ENCODE results near the gene LYRM4. TPM values are rescaled to one million over a fixed set of nuclear protein-coding genes. Genes with fewer than 3 reads are reported as not detected.
"Not testable (repeated sequence)": the region's sequence is repeated elsewhere in the genome, so short reads cannot be mapped to it uniquely, and the experiment has no call there.

The LYRM4 gene
- polyA plus RNA-seq, 4 donors = 36.1 to 43.7 (median 42.7) TPM

DNA sequence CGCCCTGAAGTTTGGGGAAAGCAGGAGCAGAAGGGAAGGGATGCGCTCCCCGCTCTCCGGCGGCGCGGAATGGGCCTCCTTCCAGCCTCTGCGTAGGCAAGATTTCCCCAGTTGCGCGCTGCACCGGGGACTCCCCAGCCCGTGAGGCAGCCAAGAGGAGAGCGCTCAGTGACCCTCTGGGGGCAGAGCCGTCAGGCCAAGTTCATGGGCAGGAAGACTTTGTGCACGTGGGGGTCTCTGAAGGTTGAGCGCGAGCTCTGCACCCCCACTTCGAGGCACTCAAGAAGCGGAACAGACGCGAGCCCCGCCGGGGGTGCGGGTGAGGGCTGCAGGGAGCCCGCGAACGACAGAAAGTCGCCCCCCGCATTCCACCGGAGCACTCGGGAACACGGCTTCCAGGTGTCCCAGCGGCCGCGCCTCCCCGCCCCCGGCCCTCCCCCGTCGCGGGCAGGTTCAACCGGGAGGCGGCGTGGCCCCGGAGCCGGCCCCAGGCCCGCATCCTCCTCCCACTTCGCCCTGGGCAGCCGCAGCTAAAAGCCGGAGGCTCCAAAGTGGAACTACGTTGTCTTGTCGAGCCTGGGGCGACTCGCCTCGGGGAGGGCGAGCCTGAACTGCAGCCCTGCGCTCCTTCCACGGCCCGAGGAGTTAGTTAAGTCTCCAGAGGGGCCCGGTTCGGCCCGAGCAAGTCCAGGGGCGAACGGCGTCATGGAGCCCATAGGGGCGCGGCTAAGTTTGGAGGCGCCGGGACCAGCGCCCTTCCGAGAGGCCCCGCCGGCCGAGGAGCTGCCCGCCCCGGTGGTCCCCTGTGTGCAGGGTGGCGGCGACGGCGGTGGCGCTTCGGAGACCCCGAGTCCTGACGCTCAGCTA lies 175.7 kb downstream of the LYRM4 start, which contains the start of gene PPP1R3G:
PPP1R3G (plus strand) TSS at position 561 of the 867 bp plus-strand sequence; CDS start at position 706, 145 bp downstream.
- DNase-seq (ENCODE audit: low read depth in 4 of 4, low spot score in 2 of 4) = peak in 2 of 4 donors; percentile 48 to 52

DNA sequence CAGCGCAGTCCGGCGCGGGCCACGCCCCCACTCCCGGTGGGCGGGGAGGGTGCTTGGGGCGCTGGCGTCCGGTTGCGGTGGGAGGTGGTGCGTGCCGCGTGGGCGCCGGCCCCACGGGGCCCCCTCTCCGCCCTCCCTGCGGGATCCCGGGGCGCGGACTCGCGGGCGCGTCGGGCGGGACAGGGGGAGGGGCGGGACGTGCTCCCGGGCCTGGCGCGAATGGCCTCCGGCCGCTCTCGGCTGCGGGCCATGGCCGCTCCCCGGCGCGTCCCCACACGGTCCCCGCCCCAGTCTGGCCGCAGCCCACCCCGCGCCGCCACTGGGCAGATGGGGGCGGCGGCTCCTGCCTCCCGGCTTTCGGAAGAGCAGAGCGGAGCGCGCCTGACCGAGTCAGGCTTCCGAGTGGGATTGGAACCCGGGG lies 176.4 kb downstream of the LYRM4 start:
- DNase-seq (ENCODE audit: low read depth in 4 of 4, low spot score in 2 of 4) = peak in 1 of 4 donors; percentile 38

- DNase-seq (ENCODE audit: low read depth in 4 of 4, low spot score in 2 of 4) = no peak
Measured at GRCh38 chr6:5083813-5084359, 176.9 kb downstream of the LYRM4 start.

DNA sequence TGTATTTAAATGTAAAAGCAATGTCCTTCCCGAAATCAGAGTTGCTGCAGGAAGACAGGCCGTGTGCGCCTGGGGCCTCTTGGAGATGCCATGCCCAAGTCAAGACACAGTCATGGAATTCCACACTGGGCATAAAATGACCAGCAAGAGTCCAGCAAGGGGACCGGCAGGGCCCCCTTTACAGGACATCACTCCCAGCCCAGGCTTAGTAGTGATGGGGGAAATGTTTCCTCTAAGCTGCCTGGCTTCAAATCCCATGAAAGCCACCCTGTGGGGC lies 177.5 kb downstream of the LYRM4 start:
- DNase-seq (ENCODE audit: low read depth in 4 of 4, low spot score in 2 of 4) = no peak

- DNase-seq (ENCODE audit: low read depth in 4 of 4, low spot score in 2 of 4) = no peak
Measured at GRCh38 chr6:5082487-5083306, 178.1 kb downstream of the LYRM4 start.

DNA sequence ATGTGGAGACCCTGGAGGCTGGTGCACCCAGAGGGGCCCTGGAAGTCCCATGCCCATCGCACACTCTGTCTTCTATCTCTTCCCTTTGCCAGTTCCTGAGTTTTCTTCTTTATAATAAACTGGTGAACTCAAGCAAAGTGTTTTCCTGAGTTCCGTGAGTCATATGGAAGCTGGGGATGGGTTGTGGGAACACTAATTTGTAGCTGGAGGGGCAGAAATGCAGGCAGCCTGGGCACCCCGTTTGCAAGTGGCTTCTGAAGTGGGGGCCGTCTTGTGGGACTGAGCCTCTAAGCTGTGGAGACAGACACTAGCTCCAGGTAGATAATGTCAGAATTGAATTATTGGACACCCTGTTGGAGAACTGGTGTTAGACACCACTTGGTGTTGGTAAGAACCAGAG lies 178.8 kb downstream of the LYRM4 start:
- no peak for DNase-seq (ENCODE audit: low read depth in 4 of 4, low spot score in 2 of 4)

DNA sequence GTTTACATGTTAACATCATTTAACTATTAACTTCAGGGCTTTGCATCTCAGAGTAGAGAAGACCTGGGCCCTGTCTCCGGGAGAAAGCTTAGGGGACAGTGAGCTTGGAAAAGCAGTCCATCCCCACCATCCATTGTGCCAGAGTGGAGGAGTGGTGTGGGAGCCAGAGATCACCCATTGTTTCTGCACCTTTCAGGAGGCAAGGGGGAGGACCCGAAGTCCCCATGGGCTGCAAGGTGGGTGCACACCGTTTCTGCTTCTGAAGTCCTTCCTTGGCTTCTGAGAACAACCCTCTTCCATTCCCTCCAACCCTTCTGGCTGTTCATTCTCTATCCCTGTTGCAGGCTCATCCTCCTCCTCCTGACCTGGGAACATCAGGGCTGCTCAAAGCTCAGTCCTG lies 179.6 kb downstream of the LYRM4 start:
- no peak for DNase-seq (ENCODE audit: low read depth in 4 of 4, low spot score in 2 of 4)

- no peak for DNase-seq (ENCODE audit: low read depth in 4 of 4, low spot score in 2 of 4)
Measured at GRCh38 chr6:5080574-5080973, 180.2 kb downstream of the LYRM4 start.

- DNase-seq (ENCODE audit: low read depth in 4 of 4, low spot score in 2 of 4) = no peak
Measured at GRCh38 chr6:5079692-5080091, 181.1 kb downstream of the LYRM4 start.

DNA sequence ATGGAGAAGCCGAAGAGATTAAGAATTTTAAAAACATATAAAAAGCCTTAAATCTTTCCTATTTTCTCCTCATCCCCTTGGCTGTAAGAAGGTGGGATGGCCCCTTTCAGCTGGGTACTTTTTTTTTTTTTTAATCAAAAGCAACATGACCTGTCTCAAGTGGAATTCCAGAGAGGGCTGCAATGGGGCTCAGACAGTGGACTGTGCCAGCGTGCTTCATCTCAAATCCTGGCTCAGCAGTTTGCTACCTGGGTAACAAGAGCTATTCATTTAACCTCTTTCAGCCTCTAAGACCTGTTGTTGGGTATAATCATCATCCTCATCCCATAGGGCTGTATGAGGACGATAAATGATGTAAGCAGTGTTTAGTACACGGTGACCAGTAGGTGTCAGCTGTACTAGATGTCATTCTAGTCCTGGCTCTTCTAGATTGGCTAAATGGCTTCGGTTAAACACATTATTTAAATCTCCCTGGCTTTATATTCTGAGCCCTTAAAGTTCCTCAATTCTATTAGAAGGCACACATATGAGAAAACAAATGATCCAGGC lies 182.6 kb downstream of the LYRM4 start:
- DNase-seq (ENCODE audit: low read depth in 4 of 4, low spot score in 2 of 4) = no peak

DNA sequence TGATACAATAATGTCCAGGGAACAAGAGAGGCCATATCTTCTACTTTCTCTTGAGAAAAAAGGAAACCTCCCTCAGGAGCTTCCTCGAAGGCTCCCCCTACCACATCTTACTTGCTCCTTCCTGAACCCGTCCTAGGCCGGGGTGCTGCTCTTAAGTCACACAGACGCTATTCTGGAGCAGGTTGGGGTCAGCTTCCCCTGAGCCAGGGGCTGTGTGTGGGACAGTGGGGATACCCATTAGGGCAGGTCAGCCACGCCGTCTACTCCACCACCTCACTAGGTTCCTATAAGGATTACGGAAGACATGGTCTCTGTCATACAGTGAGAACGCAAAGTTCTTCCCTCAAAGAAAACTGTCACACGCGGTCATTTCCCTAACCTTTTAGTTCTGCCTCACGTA lies 183.8 kb downstream of the LYRM4 start:
- no peak for DNase-seq (ENCODE audit: low read depth in 4 of 4, low spot score in 2 of 4)

- no peak for DNase-seq (ENCODE audit: low read depth in 4 of 4, low spot score in 2 of 4)
Measured at GRCh38 chr6:5073992-5074391, 186.8 kb downstream of the LYRM4 start.

DNA sequence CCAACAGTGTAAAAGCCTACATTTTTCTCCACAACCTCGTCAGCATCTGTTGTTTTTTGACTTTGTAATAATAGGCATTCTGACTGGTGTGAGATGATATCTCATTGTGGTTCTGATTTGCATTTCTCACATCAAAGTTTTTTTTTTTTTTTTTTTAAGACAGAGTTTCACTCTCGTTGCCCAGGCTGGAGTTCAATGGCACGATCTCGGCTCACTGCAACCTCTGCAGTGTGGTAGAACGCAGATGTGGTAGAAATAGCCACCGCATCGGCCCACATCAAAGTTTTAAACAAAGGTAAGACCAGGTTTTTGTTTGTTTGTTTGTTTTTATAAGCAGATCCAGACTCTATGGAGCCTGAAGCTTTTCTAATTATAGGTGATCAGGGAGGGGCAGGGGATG lies 188.3 kb downstream of the LYRM4 start:
- no peak for DNase-seq (ENCODE audit: low read depth in 4 of 4, low spot score in 2 of 4)

- DNase-seq (ENCODE audit: low read depth in 4 of 4, low spot score in 2 of 4) = no peak
Measured at GRCh38 chr6:5071216-5071615, 189.5 kb downstream of the LYRM4 start.

DNA sequence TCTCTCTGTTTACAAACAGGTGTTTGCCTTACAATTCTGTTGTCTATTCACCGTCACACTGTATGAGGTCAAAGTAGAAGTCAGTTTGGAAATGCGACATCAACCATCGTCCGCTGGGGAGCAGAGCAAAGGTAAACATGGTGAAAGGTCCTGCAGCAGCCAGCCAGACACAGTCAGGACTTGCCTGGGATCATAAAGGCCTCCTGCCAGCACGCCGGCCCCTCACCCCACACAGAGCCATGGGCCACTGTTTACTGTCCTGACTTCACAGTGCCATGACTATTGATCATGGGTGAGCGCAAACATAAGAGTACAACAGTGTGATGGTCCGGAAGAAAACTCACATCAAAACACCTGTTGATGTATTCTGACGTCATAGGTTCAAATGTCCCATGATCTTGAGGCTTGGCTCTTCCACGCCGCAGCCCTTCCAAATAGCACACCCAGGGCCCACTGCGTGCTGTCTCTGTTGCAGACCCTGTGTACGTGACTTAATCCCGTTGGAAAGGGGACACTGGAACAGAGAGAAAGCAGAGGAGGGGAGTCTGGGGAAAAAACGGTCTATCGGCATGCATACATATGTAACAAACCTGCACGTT lies 192.5 kb downstream of the LYRM4 start:
- no peak for DNase-seq (ENCODE audit: low read depth in 4 of 4, low spot score in 2 of 4)

DNA sequence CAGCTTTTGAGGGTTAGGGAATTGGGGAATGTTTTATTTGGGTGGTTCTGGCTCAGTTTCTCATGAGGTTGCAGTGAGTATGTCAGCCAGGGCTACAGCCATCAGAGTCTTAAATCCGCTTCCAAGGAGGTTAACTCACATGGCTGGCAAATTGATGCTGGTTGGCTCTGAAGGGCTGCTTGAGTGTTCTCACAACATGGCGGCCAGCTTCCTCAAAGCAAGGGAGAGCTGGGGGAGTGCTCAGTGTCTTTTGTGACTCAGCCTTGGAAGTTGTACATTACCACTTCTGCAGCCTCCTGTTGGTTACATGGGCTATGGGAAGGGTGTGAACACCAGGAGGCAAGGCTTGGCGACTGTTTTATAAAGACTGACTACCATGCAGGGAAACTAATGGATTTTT lies 193.4 kb downstream of the LYRM4 start:
- DNase-seq (ENCODE audit: low read depth in 4 of 4, low spot score in 2 of 4) = no peak

DNA sequence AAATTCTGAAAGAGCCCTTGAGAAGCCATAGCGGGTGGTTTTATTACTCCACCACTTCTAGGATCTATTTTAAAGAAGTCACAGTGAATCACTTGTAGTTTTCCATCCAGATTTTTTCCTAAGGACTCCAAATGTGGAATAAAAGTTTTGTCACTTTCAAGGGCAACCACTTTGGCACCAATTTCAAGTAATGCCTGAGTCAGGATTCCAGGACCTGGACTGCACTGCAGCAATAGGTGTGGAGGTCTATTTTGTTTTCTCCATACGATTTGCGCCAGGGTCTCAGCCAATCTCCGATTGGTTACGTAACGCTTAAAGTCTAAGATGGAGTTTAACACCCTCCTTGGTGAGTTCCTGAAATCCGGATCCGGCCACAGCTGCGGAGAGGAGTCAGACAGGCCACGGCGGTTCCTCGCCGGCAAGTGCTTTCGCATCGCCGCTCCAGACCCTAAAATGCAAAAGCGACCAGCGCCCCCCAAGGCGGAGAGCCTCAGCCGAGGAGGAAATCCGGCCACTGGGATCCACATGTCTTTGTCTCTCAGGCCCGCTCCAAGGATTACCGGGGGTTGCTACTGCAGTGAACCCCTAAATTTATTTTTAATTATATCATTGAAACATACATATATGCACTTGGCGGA lies 194.2 kb downstream of the LYRM4 start:
- no peak for DNase-seq (ENCODE audit: low read depth in 4 of 4, low spot score in 2 of 4)

- no peak for DNase-seq (ENCODE audit: low read depth in 4 of 4, low spot score in 2 of 4)
Measured at GRCh38 chr6:5063617-5064016, 197.1 kb downstream of the LYRM4 start.

DNA sequence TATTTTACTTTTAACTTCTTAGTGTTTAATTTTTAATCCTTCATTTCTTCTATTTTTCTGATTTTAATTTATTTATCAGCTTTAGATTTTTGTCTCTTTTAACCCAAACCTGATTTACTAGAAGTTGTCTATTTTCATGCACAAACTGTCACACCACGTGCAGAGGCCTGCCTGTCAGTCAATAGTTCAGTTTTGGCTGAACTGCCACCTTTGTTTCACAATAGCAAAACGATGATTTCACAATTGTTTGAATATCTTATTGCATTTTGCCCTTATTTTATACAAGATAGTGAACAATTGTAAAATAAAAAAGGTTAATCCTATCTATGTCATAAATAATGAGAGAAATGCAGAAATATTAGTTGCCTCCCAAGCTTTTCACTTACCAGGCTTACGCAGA lies 199.6 kb downstream of the LYRM4 start:
- DNase-seq (ENCODE audit: low read depth in 4 of 4, low spot score in 2 of 4) = no peak

DNA sequence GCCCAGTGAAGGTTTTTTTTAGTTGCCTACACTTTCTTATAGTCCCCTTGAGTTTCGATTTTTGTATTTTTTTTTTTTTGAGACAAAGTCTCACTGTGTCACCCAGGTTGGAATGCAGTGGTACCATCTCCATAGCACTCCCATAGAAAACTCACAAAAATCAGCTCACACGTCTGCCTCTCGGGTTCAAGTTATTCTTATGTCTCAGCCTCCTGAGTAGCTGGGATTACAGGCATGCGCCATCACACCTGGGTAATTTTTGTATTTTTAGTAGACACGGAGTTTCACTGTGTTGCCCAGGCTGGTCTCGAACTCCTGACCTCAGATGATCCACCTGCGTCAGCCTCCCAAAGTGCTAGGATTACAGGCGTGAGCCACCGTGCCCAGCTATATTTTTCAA lies 200.3 kb downstream of the LYRM4 start:
- not testable (repeated sequence) for DNase-seq (ENCODE audit: low read depth in 4 of 4, low spot score in 2 of 4)
